Fibroblast of skin of scalp (primary cell): ENCODE data around the gene SLC29A1.

ENCODE experiments used
- DNase-seq: peaks from one replicate; pipeline ENCODE4 v3.0.0-alpha.2; 2013

SLC29A1 gene

DNA sequence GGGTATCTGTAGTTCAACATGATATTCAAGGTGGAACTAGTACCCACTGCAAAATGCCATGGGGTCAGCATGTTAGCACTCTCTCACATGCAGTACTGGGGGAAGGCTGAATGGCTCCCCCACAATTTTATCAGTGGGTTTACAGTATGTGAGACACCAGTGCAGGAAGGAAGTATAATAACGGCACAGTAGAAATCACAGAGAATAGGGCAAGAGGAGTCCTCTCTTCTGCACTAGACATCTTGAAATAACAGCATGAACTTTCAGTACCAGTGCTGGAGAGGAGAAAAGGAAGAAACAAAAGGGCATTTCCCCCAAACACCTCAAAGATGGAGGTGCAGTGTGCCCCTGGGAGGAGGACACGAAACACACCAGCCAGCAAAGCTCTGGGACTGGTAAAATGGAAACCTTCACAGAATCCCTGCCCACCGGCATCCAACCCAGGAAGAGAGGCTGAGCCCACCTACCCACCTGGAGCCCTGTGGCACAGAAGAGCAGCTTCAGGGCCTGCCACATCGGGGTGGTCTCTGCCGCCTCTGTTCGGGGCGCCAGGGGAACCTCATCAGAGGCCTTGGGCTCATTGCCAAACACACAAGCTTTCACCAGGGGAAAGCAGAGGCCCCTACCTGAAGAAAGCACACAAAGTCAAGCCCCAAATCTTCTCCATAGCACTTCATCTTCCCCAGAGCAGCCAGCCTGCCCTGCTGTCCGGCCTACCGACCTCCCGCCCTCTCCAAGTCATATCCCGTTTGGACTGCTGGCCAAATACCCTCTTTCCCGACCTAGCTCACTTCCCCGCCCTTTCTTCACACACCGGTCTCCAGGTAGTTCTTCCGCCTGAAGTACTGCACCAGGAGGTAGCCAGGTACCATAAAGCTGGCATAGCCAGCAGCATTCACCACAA, 32.7 kb downstream of the SLC29A1 start:
- DNase-seq = no peak

DNA sequence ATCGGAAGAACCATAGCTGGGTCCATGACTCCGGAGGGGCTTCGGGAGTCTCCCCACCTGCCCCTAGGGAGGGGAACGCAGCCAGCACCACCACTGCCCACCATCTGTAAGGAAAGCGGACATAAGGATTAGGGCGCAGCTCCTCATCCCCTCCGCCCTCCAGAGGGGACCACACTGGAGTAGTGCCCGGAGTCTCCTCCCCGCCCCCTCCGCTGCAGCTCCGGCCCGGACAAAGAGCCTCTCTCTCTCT, 33.3 kb downstream of the SLC29A1 start:
- DNase-seq = no peak

DNA sequence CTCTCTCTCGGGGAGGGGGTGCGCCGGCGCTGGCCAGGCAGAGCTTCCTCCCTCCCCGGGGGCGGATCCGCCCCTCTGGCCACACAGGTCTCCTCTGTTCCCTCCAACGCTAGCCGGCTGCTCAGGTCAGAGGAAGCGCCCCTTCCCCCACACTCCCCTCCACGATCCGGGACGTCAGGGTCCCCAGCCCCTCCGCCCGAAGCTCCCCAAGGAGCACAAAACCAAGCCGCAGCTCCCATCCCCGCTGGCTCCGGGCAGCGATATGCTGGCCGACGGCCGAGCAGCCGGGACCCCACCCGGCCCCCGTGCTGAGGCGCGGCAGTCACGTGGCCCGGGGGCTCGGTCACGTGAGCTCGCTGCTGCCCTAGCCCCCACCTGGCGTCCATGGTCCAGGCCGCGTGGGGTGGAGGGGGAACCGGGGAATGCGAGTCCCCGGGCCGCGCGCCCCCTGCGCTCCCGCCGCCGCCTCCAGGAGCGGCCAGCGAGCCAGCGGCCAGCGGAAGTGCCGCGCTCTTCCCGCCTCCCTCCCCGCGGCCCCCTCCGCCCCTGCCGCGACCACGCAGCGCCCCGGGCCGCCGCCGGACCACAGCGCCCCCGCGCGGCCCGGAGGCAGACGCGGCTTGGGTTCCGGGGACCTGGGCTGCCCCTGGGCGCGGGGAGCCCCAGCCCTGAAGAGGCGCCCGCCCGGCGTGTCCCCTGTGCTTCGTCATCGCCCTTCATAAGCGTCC, 33.8 kb downstream of the SLC29A1 start, which contains the start of gene SLC35B2:
Gene SLC35B2, minus strand, starts transcription at position 504 of the 728 bp plus-strand sequence. Its CDS starts 118 bp downstream, at position 386.
- DNase-seq = peak; percentile 74

DNA sequence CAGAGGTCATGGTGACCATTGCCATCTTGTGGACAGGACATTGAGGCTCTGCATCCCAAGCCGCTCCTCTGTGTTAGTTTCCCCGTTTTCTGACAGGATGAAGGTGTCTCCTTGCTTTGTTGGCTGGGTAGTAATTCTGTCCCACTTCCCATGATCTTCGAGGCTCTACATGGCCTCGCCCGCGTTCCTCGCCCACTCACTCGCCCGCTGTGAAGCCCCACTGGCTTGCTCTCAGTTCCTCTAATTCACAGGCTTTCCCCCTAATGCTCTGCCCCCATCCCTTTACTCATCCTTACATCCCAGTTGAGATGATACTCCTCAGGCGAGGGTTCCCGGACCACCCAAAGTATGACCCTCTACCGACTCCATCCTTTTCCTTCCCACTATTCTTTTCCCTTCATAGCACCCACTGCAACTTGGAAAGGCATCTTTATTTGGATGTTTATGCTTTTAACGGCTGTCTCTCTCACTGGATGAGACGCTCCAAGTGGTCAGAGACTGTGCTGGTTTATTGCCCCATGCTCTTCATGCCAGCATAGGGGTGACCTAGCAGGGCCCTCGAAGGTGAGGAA, 34.4 kb downstream of the SLC29A1 start:
- DNase-seq = no peak

DNA sequence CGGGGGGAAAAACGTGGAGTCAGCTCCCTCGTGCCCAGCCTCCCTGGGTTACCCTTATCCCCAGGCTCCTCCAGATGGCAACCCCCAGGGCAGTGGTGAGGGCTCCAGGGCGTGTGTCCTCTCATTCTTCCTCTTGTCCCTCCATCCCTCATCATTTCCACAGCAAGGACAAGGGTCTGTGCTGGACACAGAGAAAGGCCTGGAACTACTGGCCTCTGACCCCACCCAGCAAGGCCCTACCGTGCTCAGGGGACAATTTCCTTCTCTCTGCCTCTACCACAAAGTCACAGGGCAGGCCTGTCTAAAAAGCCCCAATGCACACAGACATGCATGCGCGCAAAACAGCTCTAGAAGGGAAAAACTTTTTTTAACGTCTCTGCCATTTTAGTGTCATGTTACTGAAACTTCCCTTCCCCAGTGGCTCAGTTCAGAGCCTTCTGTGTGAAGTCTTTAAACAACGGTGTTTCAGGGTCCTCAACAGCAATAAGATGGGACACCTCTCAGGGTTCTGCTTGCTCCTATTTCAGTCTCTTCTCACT, 35.0 kb downstream of the SLC29A1 start:
- no peak for DNase-seq

DNA sequence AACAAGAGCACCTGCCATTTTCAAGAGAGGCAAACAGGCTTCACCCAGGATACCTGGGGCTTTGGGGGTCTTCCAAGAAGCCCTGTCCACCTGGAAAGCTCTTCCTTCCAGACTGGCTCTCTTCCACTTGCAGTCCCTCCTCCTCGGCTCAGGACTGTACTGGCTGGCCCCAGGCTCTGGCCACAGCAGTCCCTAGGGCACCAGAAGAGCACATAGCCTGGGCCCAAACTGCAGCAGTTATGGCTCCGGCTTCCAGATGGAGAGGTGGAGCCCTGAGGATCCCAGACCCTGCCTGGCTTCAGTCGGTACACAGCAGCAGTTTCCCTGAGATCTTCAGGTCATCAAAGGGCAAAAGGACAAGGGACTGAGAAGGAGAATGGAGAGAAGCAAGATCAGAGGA, 35.5 kb downstream of the SLC29A1 start:
- no peak for DNase-seq

DNA sequence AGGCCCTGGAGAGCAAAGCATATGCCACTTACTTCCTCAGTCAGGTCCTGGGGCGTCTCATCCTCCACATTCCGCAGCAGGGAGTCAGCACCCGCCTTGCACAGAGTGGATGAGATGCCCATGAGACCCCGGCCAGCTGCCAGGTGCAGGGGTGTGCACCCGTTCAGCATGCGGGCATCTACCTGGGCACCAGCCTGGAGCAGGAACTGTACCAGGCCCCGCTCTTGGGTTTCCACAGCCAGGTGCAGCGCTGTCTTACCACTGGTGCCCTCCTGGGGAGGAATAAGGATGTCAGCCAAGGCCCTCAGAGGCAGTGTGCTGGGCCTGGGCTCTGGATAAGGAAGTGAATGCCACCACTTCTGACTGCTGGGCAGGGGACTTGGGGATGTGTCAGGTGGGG, 36.6 kb downstream of the SLC29A1 start:
- no peak for DNase-seq

DNA sequence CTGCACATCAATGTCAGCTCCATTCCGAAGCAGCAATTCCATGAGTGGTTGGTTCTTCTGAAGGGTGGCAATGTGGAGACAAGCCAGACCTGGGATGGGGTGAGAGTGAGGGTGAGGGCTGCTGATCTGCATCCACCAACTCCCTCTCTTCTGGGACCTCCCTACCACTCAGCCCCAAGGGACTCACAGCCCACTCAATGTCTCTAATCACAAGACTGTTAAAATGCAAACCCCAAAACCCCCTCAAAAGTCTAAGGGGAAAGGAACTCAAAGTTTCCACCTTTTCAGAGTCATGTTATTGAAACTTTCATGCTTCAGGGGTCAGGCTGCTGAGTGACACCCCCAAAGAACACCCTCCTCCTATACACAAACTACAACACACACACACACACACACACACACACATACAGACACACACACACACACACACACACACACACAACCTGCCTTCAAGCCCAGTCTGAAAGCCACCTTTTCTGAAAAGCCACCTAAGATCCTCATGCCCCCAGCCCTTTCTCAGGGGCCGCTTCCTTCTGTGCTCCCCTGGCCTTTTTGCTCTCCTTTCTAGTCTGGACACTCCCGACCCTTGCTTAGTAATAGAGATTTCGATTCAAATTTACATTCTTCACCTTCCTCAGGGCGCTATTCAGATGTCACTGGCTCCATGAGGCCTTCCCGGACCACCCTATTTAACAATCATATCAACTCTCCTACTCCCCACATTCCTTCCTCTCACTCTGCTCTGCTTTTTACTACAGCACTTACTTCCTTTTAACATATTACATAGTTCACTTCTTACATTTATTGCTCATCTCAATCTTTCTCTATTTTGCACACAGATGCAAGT, 37.3 kb downstream of the SLC29A1 start:
- no peak for DNase-seq

DNA sequence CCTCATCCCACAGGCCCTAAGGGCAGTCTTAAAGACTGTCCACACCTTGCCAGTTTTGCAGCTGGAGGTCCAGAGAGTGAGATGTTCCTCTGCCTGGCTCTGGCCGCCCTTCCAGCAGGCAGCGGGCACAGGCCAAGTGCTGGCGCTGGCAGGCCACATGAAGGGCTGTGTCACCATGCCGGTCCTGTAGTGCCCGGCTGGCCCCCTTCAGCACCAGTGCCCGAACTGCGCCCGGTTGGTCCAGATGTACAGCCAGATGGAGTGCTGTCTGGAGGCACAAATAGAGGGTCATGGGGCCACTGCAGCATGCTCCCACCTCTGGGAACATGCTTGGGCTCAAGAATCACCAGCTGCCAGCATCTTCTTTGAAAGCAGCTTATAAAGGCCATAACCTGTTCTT, 38.2 kb downstream of the SLC29A1 start:
- DNase-seq = no peak

DNA sequence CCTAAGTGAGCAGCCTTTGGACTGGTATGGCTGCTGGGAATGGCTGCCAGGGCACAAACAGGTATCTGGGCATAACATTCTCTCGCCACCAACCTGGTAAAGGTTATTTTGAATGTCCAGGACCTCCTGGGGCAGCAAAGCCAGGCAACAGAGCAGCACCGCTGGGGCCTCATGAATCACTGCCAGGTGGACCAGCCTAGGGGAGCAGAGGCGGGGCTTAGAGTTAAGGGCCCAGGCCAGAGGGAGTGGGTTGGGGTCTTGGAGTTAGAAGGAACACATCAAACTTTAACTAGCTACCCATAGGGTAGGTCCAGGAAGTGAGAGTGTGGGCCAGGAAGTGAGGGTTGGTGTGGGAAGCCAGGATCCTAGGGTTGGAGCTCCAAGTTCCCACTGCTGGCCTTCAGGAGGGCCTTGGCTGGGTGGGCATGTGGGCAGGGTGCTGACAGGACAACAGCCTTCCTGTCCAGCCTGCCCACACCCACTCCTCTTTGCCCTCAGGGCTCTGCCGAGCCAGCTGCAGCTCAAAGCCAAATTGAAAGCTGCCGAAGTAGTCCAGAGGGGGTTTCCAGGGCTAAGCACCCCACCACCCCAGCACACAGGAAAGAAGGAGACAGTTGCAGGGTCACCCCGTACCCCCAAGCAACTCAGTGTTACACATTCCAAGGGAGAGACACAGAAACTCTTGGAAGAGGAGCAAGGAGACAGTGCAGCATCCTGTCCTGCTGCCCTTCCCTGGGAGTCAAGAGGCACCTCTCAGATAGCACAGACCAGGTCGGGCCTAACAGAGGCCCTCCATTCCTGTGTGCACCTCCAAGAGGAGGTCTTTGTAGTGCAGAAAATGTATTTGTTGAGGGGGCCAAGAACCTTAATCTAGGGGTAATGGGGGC, 39.3 kb downstream of the SLC29A1 start:
- DNase-seq = no peak

DNA sequence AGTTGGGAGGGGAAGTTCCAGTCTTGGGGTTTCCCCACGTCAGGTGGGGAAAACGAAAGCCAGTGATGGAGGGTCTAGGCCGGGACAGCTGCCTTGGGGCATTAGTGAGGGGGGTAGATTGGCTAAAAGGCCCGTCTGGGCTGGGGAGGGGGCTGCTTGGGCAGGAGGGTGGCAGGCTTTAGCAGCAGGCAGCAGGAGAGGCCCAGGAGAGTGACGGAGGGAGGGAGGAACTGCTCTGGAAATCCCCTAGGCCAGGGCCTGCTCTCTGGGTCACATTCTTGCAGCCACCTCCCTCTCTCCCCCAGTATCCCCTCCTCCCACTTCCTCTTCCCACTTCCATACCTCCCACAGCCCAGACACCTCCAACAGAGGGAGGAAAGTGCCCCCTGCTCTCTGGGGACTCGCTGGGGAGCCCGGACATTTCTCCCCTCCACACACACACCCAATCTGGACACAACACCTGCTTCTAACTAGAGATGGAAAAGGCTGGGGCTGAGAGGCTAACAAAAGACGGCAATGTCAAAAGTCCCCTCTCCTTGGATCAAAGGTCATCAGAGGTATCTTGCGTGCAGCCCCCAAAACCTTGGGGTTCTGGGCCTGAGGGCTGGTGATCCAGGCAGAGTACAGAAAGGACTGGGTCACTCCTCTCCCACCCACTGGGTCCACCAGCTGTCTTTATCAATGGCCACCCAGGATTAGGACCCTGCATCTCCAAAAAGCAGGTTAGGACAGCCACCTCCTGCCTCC, 40.1 kb downstream of the SLC29A1 start:
- DNase-seq = no peak

DNA sequence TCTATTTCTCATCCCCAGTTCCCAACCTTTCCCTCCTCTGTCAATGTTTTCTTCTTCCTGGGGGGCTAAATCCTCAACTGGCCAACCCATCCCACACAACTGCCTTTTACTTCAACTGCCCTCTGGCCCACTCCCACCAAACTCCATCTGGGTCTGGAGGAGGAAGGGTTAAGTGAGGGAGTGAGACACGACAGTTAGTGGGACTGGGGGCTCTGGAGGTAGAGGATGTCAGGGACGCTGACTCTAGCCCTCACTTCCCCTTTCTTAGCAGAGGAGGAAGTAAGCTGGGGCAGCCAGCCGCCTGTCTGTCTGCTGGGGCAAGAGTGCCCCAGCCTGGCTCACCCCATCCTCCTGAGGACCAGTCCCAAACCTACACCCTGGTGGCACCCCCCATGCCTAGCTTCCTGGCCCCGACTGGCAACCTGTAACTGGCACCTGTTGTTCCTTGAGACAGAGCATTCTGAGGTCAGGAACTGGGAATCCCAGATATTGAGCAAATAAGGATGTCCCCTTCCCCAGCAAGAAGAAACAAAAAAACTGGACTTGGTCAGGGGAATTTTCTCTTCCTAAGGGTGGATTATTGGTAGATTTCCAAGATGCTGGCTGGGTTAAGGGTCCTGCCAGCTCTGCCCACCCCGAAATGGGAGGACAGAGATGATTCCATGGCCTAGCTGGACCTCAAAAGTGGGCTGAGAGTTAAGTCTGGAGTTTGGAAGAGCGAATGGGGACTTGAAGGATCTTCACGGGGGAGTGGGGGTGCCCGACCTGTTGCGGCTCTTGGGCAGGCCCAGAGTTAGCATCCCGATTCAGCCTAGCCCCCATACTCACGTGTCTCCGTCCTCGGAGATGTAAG, 41.0 kb downstream of the SLC29A1 start:
- DNase-seq = no peak

DNA sequence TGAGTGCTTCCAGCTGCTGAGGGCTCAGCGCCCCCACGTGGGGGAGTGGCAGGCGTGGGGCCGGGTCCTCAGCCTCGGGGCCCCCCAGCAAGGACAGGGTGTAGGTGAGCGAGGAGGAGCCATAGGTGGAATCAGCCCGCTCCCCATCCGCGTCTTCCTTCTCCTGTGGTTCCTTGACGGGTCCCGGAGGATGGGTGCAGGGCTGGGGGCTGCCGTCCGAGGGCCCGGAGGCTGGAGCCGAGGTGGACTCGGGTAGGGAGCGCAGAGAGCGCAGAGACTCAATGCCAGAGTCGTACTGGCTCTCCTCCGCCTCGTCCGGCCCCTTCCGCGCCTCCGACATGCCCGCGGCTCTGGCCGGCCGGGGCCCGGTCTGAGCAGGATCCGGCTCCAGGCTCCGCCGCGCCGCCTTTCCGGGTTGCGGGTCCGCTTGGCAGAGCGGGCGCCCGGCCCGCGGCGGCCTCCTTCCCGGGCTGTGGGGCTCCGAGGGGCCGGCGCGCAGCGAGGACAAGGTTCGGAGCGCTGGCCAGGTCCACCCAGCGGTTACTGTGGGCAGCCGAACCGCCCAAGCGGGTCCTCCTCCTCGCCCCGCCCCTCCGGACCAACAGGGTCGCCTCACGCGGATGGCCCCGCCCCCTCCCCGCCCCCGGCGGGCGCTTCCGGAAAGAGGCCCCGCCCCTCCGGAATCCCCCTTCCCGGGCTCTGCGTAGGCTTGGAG, 41.8 kb downstream of the SLC29A1 start, which contains the start of gene NFKBIE:
Gene NFKBIE, minus strand, starts transcription at position 545 of the 715 bp plus-strand sequence. Its CDS starts 205 bp downstream, at position 340.
- peak; percentile 89 for DNase-seq

DNA sequence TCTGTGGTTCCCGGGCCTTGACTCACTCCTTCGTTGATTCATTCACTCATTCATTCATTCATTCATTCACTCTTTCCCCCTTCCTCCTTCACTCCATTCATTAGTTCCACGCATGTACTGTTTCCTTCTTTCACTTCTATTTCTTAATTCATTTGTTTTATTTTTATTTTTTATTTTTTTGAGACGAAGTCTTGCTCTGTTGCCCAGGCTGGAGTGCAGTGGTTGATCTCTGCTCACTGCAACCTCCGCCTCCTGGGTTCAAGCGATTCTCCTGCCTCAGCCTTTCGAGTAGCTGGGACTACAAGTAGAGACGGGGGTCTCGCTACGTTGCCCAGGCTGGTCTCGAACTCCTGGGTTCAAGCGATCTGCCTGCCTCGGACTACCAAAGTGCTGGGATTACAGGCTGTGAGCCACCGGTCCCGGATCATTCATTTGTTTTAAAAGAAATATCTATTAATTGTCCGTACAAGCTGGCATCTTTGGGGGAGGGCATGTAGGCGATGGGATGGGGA, 42.4 kb downstream of the SLC29A1 start:
- DNase-seq = no peak

DNA sequence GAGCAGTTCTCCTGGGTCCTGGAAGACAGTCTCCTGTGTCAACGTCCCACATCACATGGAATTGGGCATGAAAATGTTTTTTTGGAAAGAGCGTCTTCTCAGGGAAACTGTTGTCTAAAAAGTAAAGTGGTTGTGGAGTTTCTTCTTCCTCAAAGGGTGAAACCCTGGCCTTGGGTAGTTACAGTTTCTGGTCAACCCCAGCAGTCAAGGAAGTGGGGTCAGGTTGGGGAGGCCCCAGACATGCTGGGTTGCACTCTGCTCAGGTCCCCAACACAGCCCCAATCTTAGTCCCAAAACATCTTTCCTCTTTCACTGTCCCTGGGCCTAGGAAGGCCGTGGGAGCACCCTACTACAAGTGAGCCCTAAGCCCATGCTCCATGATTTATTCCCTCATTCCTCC, 43.0 kb downstream of the SLC29A1 start:
- no peak for DNase-seq

DNA sequence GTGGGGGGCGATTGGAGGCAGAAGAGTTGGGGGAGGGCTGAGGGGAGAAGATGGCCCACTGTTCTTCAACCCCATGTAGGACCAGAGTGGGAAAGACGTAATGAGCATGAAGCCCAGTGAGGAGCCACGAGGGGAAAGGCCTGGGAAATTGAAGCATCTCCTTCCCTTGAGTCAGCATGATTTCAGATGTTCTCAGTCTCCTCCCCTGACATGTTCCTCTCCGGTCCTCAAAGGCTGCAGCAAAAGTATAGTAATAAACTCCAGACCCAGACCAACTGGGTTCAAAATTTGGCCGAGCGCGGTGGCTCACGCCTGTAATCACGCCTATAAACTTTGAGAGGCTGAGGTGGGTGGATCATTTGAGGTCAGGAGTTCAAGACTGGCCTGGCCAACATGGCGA, 43.9 kb downstream of the SLC29A1 start:
- no peak for DNase-seq

DNA sequence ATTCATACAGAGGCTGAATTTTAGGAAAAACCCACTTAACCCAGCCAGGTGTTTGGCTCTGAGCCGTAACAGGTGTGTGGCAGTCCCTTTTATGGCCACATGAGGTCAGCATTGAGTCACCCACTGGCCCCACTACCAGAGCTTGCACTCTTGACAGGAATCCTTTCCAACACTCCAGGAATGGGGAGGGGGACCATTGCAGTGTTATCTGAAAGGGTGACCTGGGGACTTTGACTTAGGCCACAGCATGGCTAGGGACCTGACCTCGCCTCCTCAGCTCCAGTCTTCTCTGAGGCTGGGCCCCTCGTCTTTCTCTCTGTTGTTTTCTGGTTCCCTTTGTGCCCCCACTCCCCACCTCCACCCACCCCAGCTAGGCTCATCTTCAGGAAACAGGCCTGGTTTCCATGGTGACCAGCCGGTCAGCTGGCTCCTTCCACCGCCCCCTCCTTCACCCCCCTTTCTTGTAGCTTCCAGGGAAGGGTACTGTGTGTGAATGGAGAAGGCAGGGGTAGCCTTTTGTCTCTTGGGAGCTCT, 44.8 kb downstream of the SLC29A1 start:
- DNase-seq = peak; percentile 32

DNA sequence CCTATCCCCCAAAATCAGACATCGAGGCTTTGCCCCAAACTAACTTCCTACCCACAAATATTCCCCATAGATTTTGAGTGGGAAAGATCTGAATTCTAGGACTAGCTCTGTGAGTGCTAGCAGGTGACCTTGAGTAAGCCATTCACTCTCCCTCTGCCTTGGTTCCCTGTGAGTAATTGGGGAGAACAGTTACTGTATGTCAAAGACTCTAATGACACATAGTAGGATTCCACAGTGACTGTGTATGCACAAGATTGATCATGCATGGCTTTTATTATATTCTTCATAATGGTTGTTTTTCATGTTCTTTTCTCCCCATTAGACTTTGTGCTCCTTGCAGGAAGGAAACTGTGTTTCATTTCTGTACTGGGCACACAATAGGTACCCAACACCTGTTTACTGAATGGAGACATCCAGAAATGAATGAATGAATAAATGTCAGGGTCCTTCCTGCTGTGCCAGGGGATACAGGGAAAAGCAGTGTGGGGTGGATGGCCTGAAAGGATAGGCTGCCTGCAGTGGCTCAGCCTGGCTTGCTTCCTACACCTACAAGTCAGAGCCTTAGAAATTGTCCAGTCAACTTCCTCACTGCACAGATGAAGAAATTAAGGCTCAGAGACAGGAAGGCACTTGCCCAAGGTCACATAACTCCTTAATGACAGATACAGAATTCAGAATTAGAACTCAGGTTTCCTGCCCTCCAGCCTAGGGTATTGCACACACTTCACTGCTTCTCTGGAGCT, 46.0 kb downstream of the SLC29A1 start:
- DNase-seq = no peak
